Measurements from ENCODE around the gene KCNQ1.

DNA sequence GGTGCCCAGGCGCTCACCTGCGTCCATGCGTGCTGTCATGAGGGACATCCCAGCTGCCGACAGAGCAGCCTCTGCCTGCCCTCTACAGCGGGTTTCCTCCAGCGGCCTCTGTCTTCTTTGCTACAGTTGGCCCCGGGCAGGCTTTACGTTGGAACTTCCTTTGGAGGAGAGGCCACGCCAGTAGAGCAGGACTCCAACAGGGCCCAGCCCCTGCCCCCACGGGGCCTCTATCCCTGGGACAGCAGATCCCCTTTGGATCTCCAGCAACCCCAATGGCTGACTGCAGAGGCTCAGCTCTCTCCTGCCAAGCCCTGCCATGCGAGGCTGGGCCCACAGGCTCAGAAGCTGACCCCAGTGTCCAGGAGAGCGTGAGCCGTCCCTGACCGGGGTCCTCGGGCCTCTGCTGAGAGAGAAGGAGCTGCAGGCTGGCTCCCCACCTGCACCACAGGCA is 12.6 kb upstream of the KCNQ1 start:
- no peak for TF ChIP-seq POLR2A (IDR thresholded peaks at IDR 0.05; ENCODE audit: low read length)
- no peak for TF ChIP-seq GATA1 (IDR thresholded peaks at IDR 0.05; ENCODE audit: low read depth, low read length)
